Stomach smooth muscle (tissue), 2 donors: ENCODE data around the gene NEDD4L.

Source experiments
- H3K27ac ChIP-seq: one replicate; pipeline ENCODE4 v1.7.0; 2013; ENCODE audit warnings: mild to moderate bottlenecking, low read length, inconsistent platforms
- H3K27me3 ChIP-seq, 2 donors: one replicate each; pipeline ENCODE4 v1.7.0; 2013; ENCODE audit warnings: low read length in 2 of 2; ENCODE audit not compliant: insufficient read depth in 2 of 2, control insufficient read depth in 1 of 2
- H3K36me3 ChIP-seq, 2 donors: one replicate each; pipeline ENCODE4 v1.7.0; 2013; ENCODE audit warnings: low read length in 2 of 2; ENCODE audit not compliant: control insufficient read depth in 2 of 2, insufficient read depth in 2 of 2
- H3K4me1 ChIP-seq: one replicate; pipeline ENCODE4 v1.7.0; 2013; ENCODE audit warnings: low read length; ENCODE audit not compliant: control insufficient read depth, insufficient read depth
- H3K4me3 ChIP-seq, 2 donors: one replicate each; pipeline ENCODE4 v1.7.0; 2013; ENCODE audit warnings: low read length in 2 of 2
- H3K9ac ChIP-seq, 2 donors: one replicate each; pipeline ENCODE4 v1.7.0; 2013; ENCODE audit warnings: low read length in 2 of 2, mild to moderate bottlenecking in 1 of 2
- H3K9me3 ChIP-seq, 2 donors: one replicate each; pipeline ENCODE4 v1.7.0; 2013; ENCODE audit warnings: low read length in 2 of 2; ENCODE audit not compliant: control insufficient read depth in 2 of 2
- donor health status: healthy.
- donor health status: Pancreatic carcinoma.

NEDD4L gene

DNA sequence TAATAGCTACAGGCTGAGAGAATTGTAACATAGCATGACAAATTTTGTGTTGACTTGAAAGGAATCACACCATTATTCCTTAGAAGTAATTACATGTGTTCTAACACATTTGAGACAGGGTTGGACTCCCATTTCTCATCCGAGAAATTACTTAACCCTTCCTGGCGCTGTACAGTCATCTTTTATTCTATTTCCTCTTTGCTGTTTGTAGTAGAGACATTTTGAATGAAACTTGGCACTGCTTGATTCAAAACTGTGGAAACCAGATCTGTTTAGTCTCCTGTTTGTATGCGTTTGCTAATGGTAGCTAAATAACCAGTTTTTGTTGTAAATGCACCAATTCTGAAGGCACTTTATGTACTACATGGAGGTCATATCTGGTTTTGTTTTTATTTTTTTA, 352.9 kb downstream of the NEDD4L start:
- peaks cover 4 to 6% of the 10 kb centered on the region in 2 donors for H3K36me3 ChIP-seq
- no peak overlapping the region for H3K4me3 ChIP-seq

DNA sequence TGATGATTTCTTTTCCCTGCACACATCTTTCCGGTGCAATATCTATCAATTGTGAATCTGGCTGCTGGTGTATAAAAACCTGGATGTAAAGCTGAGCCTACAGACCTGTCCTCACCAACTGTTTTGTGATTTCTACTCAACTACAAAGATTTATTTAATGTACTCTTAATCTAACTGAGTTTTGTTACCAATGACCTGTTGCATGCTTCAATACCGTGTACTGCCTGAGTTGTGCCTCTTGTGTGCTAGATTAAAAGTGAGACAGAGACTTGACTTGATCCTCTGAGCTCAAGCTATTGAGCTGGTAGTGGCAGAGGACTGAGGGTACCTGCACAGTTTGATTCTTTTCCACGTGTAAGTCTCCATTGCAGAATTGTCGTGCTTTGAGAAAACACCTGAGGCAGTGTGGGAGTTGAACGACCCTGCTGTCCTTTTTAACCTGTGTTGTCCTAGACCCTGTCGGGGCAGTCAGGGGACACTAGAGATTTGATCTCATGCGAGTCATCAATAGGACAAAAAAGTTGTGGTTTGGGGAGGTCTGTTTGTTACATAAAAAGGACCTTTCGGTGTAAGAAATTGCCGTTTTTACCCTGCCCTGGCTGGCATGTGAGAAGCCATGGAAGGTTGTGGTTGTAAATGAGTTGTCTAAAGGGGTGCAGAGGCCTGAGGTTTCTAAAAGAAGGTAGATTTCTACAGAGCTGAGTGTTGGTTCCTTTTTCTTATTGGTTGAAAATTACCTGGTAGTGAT, 353.5 kb downstream of the NEDD4L start:
- Histone ChIP-seq H3K9ac (no peak overlapping the region), H3K36me3 (peaks cover 4 to 6% of the 10 kb centered on the region in 2 donors), H3K4me1 (peaks cover 20% of the 10 kb centered on the region), H3K9me3 (no peaks in the 10 kb centered on the region), H3K27me3 (no peaks in the 10 kb centered on the region), H3K27ac (no peak overlapping the region), H3K4me3 (no peak overlapping the region)

More for the DNA sequence above, 352.9 kb downstream of the NEDD4L start:
- Histone ChIP-seq H3K27ac (no peak overlapping the region), H3K27me3 (no peaks in the 10 kb centered on the region), H3K9ac (no peak overlapping the region), H3K9me3 (no peaks in the 10 kb centered on the region), H3K4me1 (peaks cover 20% of the 10 kb centered on the region)

GRCh38 chr18:58398648-58399398, 354.8 kb downstream of the NEDD4L start:
- H3K27ac ChIP-seq = no peak overlapping the region
- H3K27me3 ChIP-seq = no peaks in the 10 kb centered on the region
- H3K4me1 ChIP-seq = peaks cover 19% of the 10 kb centered on the region
- peaks cover 4 to 6% of the 10 kb centered on the region in 2 donors for H3K36me3 ChIP-seq
- H3K4me3 ChIP-seq = no peak overlapping the region
- H3K9me3 ChIP-seq = no peaks in the 10 kb centered on the region
- H3K9ac ChIP-seq = no peak overlapping the region

DNA sequence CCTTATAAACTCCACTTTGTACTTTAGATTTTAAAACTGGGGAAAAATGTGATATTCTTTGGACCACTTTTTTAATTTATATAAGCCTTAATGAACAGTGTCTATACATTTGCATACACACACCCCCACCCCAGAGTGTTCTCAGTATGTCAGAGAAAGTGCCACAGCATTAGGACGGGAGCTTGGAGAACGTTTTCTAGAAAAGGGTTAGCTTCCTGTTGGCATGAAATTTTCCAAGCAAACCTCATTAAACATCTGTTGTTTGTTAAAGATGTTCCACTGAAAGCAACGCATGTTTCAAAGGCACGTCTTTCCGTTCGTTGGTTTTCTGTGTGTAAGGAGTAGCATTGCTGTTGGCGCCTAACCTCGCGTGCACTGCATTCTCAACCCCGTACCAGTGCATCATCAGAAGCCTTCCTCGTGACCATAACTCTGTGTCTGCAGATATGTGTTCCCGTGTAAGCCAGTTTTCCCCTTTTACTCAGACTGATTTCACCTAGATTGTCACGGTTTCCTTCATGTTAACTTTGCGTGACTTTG, 356.4 kb downstream of the NEDD4L start:
- H3K9me3 ChIP-seq = no peaks in the 10 kb centered on the region
- no peak overlapping the region for H3K4me3 ChIP-seq
- H3K4me1 ChIP-seq = peaks cover 15% of the 10 kb centered on the region
- no peaks in the 10 kb centered on the region for H3K27me3 ChIP-seq
- peaks cover 3 to 4% of the 10 kb centered on the region in 2 donors for H3K36me3 ChIP-seq
- H3K9ac ChIP-seq = no peak overlapping the region
- no peak overlapping the region for H3K27ac ChIP-seq

GRCh38 chr18:58401191-58401590, 357.2 kb downstream of the NEDD4L start:
- no peak overlapping the region for H3K9ac ChIP-seq
- no peaks in the 10 kb centered on the region for H3K27me3 ChIP-seq
- H3K36me3 ChIP-seq = peaks cover under 1 to 1% of the 10 kb centered on the region in 2 donors
- H3K4me1 ChIP-seq = peaks cover 15% of the 10 kb centered on the region
- no peaks in the 10 kb centered on the region for H3K9me3 ChIP-seq
- no peak overlapping the region for H3K27ac ChIP-seq
- H3K4me3 ChIP-seq = no peak overlapping the region

GRCh38 chr18:58402247-58402646, 358.2 kb downstream of the NEDD4L start:
- no peaks in the 10 kb centered on the region for H3K27me3 ChIP-seq
- H3K4me1 ChIP-seq = peaks cover 15% of the 10 kb centered on the region
- H3K36me3 ChIP-seq = no peaks in the 10 kb centered on the region
- no peaks in the 10 kb centered on the region for H3K9me3 ChIP-seq
- H3K9ac ChIP-seq = no peak overlapping the region
- peak overlapping the region; percentile 60 for H3K27ac ChIP-seq
- H3K4me3 ChIP-seq = no peak overlapping the region

GRCh38 chr18:58402951-58403702, 359.1 kb downstream of the NEDD4L start:
- H3K9me3 ChIP-seq = no peaks in the 10 kb centered on the region
- peak overlapping the region in 1 of 2 donors; percentile 13 for H3K9ac ChIP-seq
- H3K27me3 ChIP-seq = no peaks in the 10 kb centered on the region
- H3K27ac ChIP-seq = peak overlapping the region; percentile 60
- peaks cover 15% of the 10 kb centered on the region for H3K4me1 ChIP-seq
- H3K36me3 ChIP-seq = no peaks in the 10 kb centered on the region
- H3K4me3 ChIP-seq = no peak overlapping the region

DNA sequence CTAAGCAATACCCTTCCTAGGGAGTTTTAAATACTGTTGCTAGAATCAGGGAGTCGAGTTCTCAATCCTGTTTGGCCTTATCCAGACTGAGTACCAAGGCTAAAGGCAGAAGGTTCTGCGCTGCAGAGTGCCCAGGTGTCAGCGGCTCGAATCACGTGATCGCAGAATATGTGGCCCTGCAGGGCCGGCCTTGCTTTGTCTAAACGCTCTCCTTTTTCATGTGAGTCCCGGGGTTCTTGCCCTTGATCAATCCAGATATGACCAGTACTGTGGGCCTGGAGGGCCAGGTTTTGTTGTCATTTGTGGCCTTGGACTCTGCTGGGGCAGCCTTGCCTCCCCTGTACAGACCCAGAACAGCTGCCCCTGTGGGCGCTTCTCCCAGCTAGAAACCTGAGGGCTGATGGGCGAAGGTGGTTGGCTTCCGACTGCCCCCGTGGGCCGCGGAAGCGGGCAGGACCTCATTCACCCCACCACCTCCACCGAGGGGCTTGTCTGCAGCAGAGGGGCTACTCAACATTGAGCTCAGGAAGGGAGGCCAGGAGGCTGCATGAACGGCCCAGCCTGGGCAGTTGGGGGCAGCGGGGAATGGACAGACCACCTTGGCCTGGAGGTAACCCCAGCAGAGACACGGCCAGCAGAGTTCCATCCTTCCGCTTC, 359.9 kb downstream of the NEDD4L start:
- Histone ChIP-seq H3K4me1 (peaks cover 15% of the 10 kb centered on the region), H3K27me3 (no peaks in the 10 kb centered on the region), H3K36me3 (no peaks in the 10 kb centered on the region), H3K27ac (no peak overlapping the region), H3K4me3 (no peak overlapping the region), H3K9me3 (no peaks in the 10 kb centered on the region), H3K9ac (no peak overlapping the region)

- Histone ChIP-seq H3K27ac (no peak overlapping the region), H3K9me3 (no peaks in the 10 kb centered on the region), H3K27me3 (no peaks in the 10 kb centered on the region)
These were observed 361.3 kb downstream of the NEDD4L start for GRCh38 chr18:58405107-58405898.

More at GRCh38 chr18:58405107-58405898, 361.3 kb downstream of the NEDD4L start:
- Histone ChIP-seq H3K36me3 (no peaks in the 10 kb centered on the region), H3K4me3 (no peak overlapping the region), H3K9ac (no peak overlapping the region), H3K4me1 (peaks cover 15% of the 10 kb centered on the region)
